ENCODE data around the gene PTPRE.

Gene PTPRE

DNA sequence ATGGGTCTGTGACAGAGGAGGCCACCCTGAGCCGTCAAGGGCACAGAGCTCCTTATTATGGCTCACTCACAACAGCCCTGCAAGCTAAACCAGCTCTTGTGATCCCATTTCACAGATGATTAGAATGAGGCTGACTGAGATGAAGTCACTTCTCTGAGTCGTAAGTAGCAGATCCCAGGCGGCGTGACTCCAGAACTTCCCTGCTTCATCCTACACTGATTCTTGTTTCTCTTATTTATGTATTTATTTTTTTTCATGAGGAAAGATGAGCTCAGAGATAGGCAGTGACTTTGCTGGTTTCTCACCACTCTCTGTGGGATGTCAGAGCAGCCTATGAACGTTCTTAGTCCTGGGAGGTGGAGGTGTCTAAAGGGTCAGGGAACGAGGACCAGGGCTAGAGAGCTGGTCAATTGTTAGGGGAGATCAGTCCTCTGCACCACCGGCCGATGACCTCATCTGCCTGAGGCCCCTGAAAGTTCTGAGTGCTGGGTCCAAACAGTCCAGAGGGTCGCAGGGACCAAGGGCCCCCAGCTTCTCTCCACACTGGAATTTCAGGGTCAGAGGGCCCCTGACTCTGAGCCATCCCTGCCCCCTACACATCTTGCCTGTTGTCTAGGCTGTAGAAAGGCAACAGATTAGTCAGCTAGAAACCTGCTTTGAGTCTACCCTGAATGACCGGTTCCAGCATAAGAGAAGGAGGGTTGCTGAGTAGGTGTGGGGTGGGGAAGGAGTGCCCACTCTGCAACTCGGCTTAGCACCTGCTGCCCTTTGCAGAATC, 32.0 kb upstream of the PTPRE start:
- H3K4me3 ChIP-seq (ENCODE audit: low read length): no peak overlapping the region
- no peak overlapping the region for H3K4me2 ChIP-seq (ENCODE audit: low read length)
- no peaks in the 10 kb centered on the region for H3K36me3 ChIP-seq (ENCODE audit: insufficient read depth, low read length)
- no peaks in the 10 kb centered on the region for H3K9me3 ChIP-seq (replicated peaks; ENCODE audit: low read length)
- H3K9ac ChIP-seq (ENCODE audit: low read depth, low read length): no peak overlapping the region
- peaks cover 20% of the 10 kb centered on the region for H3K4me1 ChIP-seq (ENCODE audit: control insufficient read depth, insufficient read depth, low read length)
- H3K27me3 ChIP-seq (ENCODE audit: control insufficient read depth, insufficient read depth, low read length): peaks cover 4% of the 10 kb centered on the region

- peaks cover 20% of the 10 kb centered on the region for H3K4me1 ChIP-seq (ENCODE audit: control insufficient read depth, insufficient read depth, low read length)
- H3K9me3 ChIP-seq (replicated peaks; ENCODE audit: low read length): no peaks in the 10 kb centered on the region
- H3K9ac ChIP-seq (ENCODE audit: low read depth, low read length): no peak overlapping the region
- H3K36me3 ChIP-seq (ENCODE audit: insufficient read depth, low read length): no peaks in the 10 kb centered on the region
- peaks cover 4% of the 10 kb centered on the region for H3K27me3 ChIP-seq (ENCODE audit: control insufficient read depth, insufficient read depth, low read length)
- H3K4me3 ChIP-seq (ENCODE audit: low read length): no peak overlapping the region
- no peak overlapping the region for H3K4me2 ChIP-seq (ENCODE audit: low read length)
Measured at GRCh38 chr10:127875449-127875765, 31.5 kb upstream of the PTPRE start.

- Histone ChIP-seq H3K9ac (ENCODE audit: low read depth, low read length) (no peak overlapping the region), H3K4me3 (ENCODE audit: low read length) (no peak overlapping the region)
Measured at GRCh38 chr10:127875916-127876315, 31.0 kb upstream of the PTPRE start.

GRCh38 chr10:127877116-127877515, 29.8 kb upstream of the PTPRE start:
- peaks cover 11% of the 10 kb centered on the region for H3K4me1 ChIP-seq (ENCODE audit: control insufficient read depth, insufficient read depth, low read length)
- no peak overlapping the region for H3K9ac ChIP-seq (ENCODE audit: low read depth, low read length)
- no peak overlapping the region for H3K4me2 ChIP-seq (ENCODE audit: low read length)
- H3K27me3 ChIP-seq (ENCODE audit: control insufficient read depth, insufficient read depth, low read length): peaks cover 4% of the 10 kb centered on the region
- no peak overlapping the region for H3K4me3 ChIP-seq (ENCODE audit: low read length)
- no peaks in the 10 kb centered on the region for H3K9me3 ChIP-seq (replicated peaks; ENCODE audit: low read length)
- H3K36me3 ChIP-seq (ENCODE audit: insufficient read depth, low read length): no peaks in the 10 kb centered on the region

More at GRCh38 chr10:127875916-127876315, 31.0 kb upstream of the PTPRE start:
- peaks cover 4% of the 10 kb centered on the region for H3K27me3 ChIP-seq (ENCODE audit: control insufficient read depth, insufficient read depth, low read length)
- H3K4me2 ChIP-seq (ENCODE audit: low read length): no peak overlapping the region
- H3K4me1 ChIP-seq (ENCODE audit: control insufficient read depth, insufficient read depth, low read length): peaks cover 20% of the 10 kb centered on the region
- no peaks in the 10 kb centered on the region for H3K9me3 ChIP-seq (replicated peaks; ENCODE audit: low read length)
- H3K36me3 ChIP-seq (ENCODE audit: insufficient read depth, low read length): no peaks in the 10 kb centered on the region

DNA sequence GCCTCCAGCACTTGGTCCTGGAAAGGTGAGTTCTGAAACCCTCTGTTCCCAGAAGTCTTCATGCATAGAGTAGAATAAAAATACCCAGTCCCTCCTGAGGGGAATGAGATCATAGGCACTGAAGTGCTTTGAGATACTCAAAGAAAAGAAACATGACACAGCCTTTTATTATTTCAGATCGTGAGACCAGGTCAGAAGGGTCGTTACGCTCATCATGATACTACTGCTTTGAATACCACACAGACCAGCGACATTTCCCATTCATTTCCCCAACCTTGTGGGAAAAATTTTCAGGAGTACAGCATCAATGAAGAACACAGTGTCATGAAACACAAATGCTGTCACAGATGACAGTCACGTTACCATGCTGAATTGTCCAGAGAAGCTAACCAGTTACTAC, 29.2 kb upstream of the PTPRE start:
- Histone ChIP-seq H3K9ac (ENCODE audit: low read depth, low read length) (no peak overlapping the region), H3K36me3 (ENCODE audit: insufficient read depth, low read length) (no peaks in the 10 kb centered on the region), H3K4me2 (ENCODE audit: low read length) (no peak overlapping the region), H3K27me3 (ENCODE audit: control insufficient read depth, insufficient read depth, low read length) (peaks cover 4% of the 10 kb centered on the region), H3K4me3 (ENCODE audit: low read length) (no peak overlapping the region), H3K4me1 (ENCODE audit: control insufficient read depth, insufficient read depth, low read length) (peaks cover 5% of the 10 kb centered on the region), H3K9me3 (replicated peaks; ENCODE audit: low read length) (no peaks in the 10 kb centered on the region)

DNA sequence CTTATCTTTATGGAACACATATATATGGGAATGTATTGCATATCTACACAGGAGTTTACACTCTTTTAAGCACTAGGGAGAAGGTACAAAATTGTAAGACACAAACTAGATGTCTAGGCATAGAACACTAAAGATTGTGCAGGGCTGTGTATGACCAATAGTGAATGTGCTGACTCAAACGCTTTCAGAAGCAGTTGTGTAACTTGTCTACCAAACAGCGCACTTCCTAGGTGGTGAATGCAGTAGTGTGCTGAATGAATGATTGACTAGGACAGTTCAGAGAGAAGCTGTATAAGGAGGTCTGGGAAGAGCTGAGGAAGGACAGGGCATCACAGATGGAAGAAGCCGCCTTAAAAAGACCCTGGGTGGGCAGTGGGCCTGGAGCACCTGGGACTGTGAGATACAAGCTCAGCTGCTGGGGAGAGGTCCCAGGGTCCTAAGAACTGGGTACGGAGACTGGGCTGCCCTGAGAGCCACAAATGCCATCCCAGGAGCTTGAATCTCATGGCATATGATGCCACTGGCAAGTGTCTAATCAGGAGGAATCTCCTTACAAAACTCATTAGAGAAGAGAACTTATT, 28.3 kb upstream of the PTPRE start:
- H3K4me1 ChIP-seq (ENCODE audit: control insufficient read depth, insufficient read depth, low read length): peaks cover 4% of the 10 kb centered on the region
- no peak overlapping the region for H3K4me3 ChIP-seq (ENCODE audit: low read length)
- H3K36me3 ChIP-seq (ENCODE audit: insufficient read depth, low read length): no peaks in the 10 kb centered on the region
- no peak overlapping the region for H3K4me2 ChIP-seq (ENCODE audit: low read length)
- H3K27me3 ChIP-seq (ENCODE audit: control insufficient read depth, insufficient read depth, low read length): peaks cover 4% of the 10 kb centered on the region
- no peak overlapping the region for H3K9ac ChIP-seq (ENCODE audit: low read depth, low read length)
- H3K9me3 ChIP-seq (replicated peaks; ENCODE audit: low read length): no peaks in the 10 kb centered on the region

- Histone ChIP-seq H3K9ac (ENCODE audit: low read depth, low read length) (no peak overlapping the region), H3K4me3 (ENCODE audit: low read length) (no peak overlapping the region), H3K9me3 (replicated peaks; ENCODE audit: low read length) (no peaks in the 10 kb centered on the region), H3K27me3 (ENCODE audit: control insufficient read depth, insufficient read depth, low read length) (peaks cover 1% of the 10 kb centered on the region), H3K4me2 (ENCODE audit: low read length) (no peak overlapping the region), H3K36me3 (ENCODE audit: insufficient read depth, low read length) (no peaks in the 10 kb centered on the region), H3K4me1 (ENCODE audit: control insufficient read depth, insufficient read depth, low read length) (peaks cover 4% of the 10 kb centered on the region)
Measured at GRCh38 chr10:127880557-127880956, 26.3 kb upstream of the PTPRE start.

DNA sequence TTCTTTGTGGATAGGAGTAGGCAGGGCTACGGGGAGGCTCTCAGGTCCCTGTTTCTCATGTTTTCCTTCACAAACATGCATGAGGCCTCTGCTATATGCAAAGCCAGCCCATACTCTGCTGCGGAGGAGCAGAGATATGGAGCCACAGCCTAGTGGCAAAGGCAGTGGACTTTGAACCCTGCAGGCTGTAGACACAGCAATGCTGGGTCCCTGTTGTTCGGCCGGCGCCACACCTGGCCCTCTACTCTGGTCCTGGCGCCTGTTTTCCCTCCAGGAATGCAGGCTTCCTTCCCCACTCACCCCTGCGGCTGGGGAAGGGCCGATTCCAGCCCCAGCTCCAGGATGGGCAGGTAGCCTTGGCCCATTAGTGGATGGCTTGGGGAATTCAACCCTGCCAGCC, 25.6 kb upstream of the PTPRE start:
- Histone ChIP-seq H3K9me3 (replicated peaks; ENCODE audit: low read length) (no peaks in the 10 kb centered on the region), H3K27me3 (ENCODE audit: control insufficient read depth, insufficient read depth, low read length) (no peaks in the 10 kb centered on the region), H3K4me2 (ENCODE audit: low read length) (no peak overlapping the region), H3K36me3 (ENCODE audit: insufficient read depth, low read length) (no peaks in the 10 kb centered on the region), H3K4me3 (ENCODE audit: low read length) (no peak overlapping the region), H3K9ac (ENCODE audit: low read depth, low read length) (no peak overlapping the region), H3K4me1 (ENCODE audit: control insufficient read depth, insufficient read depth, low read length) (peaks cover 4% of the 10 kb centered on the region)

- no peaks in the 10 kb centered on the region for H3K9me3 ChIP-seq (replicated peaks; ENCODE audit: low read length)
- H3K36me3 ChIP-seq (ENCODE audit: insufficient read depth, low read length): no peaks in the 10 kb centered on the region
- no peak overlapping the region for H3K9ac ChIP-seq (ENCODE audit: low read depth, low read length)
- H3K27me3 ChIP-seq (ENCODE audit: control insufficient read depth, insufficient read depth, low read length): no peaks in the 10 kb centered on the region
- H3K4me3 ChIP-seq (ENCODE audit: low read length): no peak overlapping the region
- H3K4me1 ChIP-seq (ENCODE audit: control insufficient read depth, insufficient read depth, low read length): peaks cover 6% of the 10 kb centered on the region
- H3K4me2 ChIP-seq (ENCODE audit: low read length): no peak overlapping the region
Measured at GRCh38 chr10:127882391-127882790, 24.5 kb upstream of the PTPRE start.

- H3K9me3 ChIP-seq (replicated peaks; ENCODE audit: low read length): no peaks in the 10 kb centered on the region
- H3K36me3 ChIP-seq (ENCODE audit: insufficient read depth, low read length): no peaks in the 10 kb centered on the region
- peaks cover 9% of the 10 kb centered on the region for H3K4me1 ChIP-seq (ENCODE audit: control insufficient read depth, insufficient read depth, low read length)
- H3K4me2 ChIP-seq (ENCODE audit: low read length): no peak overlapping the region
- H3K27me3 ChIP-seq (ENCODE audit: control insufficient read depth, insufficient read depth, low read length): no peaks in the 10 kb centered on the region
- H3K9ac ChIP-seq (ENCODE audit: low read depth, low read length): no peak overlapping the region
- H3K4me3 ChIP-seq (ENCODE audit: low read length): no peak overlapping the region
Measured at GRCh38 chr10:127882801-127883459, 24.0 kb upstream of the PTPRE start.

DNA sequence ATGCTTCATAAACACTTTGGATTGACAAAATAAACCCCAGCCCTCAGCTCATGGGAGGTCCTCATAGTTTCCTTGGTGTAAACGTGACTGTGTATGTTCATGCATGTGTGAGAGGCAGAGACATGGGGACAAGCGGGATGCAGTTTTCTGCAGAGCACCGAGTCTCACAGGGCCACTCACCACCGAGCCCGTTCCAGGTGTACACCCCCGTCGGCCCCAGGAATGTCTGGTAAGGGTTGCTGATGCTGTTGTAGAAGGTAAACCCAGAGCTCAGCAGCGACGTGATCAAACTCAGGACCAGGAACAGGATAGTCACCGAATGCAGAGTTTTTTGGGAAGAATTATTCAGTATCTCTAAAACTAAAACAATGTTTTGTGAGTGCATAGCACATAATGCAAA, 23.4 kb upstream of the PTPRE start:
- Histone ChIP-seq H3K27me3 (ENCODE audit: control insufficient read depth, insufficient read depth, low read length) (no peaks in the 10 kb centered on the region), H3K9ac (ENCODE audit: low read depth, low read length) (no peak overlapping the region), H3K4me3 (ENCODE audit: low read length) (no peak overlapping the region), H3K36me3 (ENCODE audit: insufficient read depth, low read length) (no peaks in the 10 kb centered on the region), H3K4me2 (ENCODE audit: low read length) (no peak overlapping the region), H3K9me3 (replicated peaks; ENCODE audit: low read length) (no peaks in the 10 kb centered on the region), H3K4me1 (ENCODE audit: control insufficient read depth, insufficient read depth, low read length) (peaks cover 15% of the 10 kb centered on the region)

DNA sequence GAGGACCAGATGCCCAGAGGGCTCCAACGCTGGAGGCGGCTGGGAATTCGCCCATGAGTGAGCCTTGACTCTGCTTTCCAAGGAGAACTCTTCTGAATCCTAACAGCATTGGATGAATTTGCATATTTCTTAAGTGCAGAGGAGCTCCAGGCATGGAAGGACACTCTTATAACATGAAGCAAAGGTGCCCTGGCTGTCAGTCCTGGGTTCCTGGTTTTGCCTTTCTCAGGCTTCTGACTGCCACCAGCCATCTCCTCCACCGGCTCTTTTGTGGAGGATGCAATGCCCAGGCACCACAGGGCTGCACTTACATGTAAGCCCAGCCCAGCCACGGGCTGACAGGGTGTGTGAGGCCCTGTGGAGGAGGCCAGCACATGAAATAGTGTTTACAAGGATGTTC, 22.4 kb upstream of the PTPRE start:
- Histone ChIP-seq H3K4me1 (ENCODE audit: control insufficient read depth, insufficient read depth, low read length) (peaks cover 25% of the 10 kb centered on the region), H3K4me3 (ENCODE audit: low read length) (no peak overlapping the region), H3K27me3 (ENCODE audit: control insufficient read depth, insufficient read depth, low read length) (no peaks in the 10 kb centered on the region), H3K9me3 (replicated peaks; ENCODE audit: low read length) (no peaks in the 10 kb centered on the region), H3K36me3 (ENCODE audit: insufficient read depth, low read length) (no peaks in the 10 kb centered on the region), H3K4me2 (ENCODE audit: low read length) (no peak overlapping the region), H3K9ac (ENCODE audit: low read depth, low read length) (no peak overlapping the region)

Measured in skeletal muscle satellite cell (primary cell).